Activated gamma-delta T cell (primary cell): ENCODE measurements around the gene KRTCAP3.
"Not testable (repeated sequence)": the region's sequence is repeated elsewhere in the genome, so short reads cannot be mapped to it uniquely, and the experiment has no call there.

ENCODE experiments used
- DNase-seq: peaks from one replicate; lab custom pipeline; 2025; lab: John Stamatoyannopoulos, UW
- total RNA-seq, 2 donors: gene quantifications; one replicate each; lab custom pipeline; 2026; lab: John Stamatoyannopoulos, UW

The KRTCAP3 gene, protein sequence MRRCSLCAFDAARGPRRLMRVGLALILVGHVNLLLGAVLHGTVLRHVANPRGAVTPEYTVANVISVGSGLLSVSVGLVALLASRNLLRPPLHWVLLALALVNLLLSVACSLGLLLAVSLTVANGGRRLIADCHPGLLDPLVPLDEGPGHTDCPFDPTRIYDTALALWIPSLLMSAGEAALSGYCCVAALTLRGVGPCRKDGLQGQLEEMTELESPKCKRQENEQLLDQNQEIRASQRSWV
- 4.8 to 7.3 reads per million in 2 donors for total RNA-seq

DNA sequence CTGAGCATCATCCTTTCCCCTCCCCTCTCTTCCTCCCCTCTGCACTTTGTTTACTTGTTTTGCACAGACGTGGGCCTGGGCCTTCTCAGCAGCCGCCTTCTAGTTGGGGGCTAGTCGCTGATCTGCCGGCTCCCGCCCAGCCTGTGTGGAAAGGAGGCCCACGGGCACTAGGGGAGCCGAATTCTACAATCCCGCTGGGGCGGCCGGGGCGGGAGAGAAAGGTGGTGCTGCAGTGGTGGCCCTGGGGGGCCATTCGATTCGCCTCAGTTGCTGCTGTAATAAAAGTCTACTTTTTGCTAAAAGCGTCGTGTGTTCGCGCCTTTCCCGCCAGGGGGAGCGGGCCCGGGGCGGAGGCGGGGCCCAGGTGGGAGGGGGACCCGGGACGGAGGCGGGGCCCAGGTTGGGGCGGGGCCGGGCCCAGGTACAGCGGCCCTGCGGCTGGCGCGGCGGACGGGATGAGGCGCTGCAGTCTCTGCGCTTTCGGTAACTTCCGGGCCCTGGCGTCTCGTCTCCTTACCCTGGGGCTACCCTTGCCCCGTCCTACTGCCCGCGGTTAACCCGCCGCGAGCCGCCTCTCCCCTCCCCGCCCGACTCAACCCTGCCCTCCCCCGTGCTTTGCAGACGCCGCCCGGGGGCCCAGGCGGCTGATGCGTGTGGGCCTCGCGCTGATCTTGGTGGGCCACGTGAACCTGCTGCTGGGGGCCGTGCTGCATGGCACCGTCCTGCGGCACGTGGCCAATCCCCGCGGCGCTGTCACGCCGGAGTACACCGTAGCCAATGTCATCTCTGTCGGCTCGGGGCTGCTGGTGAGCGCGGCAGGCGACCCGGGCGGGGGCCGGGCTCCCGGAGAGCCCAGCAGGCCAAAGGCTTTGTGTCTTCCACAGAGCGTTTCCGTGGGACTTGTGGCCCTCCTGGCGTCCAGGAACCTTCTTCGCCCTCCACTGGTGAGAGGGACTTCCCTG, at the start of gene KRTCAP3:
Gene KRTCAP3 (plus strand): TSS at position 424 of the 962 bp plus-strand sequence. CDS start 32 bp downstream, at position 456.
- DNase-seq: peak; percentile 22

DNA sequence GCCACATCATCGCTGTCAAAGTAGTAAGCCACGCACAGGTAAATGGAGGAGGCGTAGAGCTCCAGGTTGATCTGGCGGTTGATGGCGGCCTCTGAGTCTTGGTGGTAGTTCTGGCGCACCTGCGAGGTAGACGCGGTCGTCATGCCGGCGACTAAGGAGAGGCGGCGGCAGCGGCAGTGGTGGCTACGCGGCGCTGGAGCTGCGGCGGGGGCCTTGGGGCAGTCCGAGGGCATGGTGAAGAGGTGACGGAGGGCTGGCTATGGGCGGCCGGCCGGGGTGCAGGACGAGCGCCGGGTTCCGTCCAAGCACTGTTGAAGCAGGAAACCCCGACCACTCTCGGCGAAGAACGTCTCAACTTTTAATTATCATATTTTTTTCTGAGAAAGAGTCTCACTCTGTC, 49.0 kb upstream of the KRTCAP3 start:
- no peak for DNase-seq

DNA sequence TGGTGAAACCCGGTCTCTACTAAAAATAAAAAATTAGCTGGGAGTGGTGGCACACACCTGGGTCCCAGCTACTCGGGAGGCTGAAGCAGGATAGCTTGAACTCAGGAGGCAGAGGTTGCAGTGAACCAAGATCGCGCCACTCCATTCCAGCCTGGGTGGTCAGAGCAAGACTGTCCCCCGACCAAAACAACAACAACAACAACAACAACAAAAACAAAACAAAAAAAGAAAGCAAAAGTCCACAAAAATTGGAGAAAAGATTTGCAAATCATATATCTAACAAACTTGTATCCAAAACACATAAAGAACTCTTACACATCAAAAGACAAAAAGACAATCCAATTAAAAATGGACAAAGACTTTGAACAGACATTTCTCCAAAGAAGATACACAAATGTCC, 43.2 kb upstream of the KRTCAP3 start:
- no peak for DNase-seq

DNA sequence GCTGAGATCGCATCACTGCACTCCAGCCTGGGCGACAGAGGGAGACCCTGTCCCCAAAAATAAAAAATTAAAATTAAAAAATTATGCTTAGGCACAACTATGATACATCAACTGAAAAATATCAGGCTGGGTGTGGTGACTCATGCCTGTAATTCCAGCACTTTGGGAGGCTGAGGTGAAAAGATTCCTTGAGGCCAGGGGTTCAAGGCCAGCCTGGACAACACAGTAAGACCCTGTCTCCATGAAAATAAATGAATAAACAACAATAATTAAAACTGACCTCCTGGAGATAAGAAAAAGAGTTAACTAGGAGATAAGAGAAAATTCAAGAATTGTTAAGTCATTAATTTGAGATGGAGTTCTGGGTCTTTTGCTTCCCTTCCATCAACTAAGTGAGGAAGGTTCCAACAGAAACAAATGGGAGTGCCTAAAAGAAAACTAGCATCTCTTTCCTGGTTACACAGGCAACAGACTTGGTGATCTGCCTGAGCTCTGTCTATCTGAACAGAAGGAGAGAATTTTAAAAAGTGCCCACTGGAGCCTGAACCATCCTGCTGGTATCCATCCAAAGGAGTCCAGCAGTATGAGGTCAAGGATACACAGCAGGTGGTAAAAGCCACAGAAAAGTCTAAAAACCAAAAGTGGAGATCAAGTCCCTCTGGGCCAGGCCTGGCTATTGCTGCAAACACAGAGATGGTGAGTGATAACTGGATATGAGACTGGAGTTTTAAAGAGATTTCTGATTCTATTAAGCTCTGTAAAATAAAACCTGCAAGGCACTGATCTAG, 41.6 kb upstream of the KRTCAP3 start:
- no peak for DNase-seq

DNA sequence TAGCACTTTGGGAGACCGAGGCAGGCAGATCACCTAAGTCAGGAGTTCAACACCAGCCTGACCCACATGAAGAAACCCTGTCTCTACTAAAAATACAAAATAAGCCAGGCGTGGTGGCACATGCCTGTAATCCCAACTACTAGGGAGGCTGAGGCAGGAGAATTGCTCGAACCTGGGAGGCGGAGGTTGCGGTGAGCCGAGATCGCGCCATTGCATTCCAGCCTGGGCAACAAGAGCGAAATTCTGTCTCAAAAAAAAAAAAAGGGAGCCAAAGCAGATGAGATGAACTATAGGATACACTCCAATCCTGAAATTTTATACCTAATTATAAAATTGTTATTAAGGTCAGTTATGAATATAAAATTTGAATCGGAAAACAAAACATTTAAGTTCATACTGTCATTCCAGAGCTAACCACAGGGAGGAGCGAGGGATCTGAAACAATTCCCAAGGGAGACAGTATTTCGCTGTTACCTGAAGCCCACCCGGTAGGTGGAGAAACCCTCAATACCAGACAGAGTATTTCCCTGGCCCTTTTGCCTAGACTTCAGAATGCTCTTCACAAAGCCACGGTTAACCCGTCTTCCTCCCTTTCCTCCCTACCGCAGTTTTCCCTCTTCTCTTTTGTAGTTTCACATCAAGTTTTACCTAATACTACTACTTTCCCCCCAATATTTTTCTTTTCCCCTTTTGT, 34.2 kb upstream of the KRTCAP3 start:
- DNase-seq: no peak

DNA sequence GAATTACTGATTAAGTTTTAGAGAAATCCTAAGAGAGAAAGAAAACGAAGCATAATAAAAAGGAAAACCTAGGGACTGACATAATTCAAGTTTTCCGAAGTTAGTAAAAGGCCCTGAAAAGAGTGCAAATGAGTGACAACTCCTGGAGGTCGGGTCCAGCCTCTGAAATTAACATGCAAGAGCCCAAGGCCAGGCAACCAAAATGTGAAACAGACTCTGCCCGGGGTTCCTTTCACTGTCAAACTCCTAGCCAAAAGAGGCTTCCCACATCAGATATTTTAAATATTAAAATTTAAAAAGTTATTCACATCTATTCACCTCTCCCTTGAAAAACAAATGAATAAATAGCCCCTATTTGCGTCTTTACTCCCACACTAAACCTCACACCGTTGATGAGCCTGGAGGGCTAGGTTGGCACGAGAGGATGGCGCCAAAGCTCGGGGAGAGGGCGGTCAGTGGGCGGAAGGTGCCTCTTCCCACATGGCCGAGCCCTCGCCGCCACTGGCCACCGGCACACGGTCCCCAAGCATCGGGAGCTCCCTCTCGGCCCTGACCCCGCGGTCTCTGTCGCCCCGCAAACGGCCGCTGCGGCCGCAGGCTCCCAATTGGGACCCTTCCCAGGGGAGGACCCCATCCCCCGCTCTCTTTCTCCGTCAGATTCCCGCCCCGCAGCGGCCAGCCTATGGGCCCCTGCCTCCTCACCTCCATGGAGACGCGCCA, 33.4 kb upstream of the KRTCAP3 start:
- no peak for DNase-seq

DNA sequence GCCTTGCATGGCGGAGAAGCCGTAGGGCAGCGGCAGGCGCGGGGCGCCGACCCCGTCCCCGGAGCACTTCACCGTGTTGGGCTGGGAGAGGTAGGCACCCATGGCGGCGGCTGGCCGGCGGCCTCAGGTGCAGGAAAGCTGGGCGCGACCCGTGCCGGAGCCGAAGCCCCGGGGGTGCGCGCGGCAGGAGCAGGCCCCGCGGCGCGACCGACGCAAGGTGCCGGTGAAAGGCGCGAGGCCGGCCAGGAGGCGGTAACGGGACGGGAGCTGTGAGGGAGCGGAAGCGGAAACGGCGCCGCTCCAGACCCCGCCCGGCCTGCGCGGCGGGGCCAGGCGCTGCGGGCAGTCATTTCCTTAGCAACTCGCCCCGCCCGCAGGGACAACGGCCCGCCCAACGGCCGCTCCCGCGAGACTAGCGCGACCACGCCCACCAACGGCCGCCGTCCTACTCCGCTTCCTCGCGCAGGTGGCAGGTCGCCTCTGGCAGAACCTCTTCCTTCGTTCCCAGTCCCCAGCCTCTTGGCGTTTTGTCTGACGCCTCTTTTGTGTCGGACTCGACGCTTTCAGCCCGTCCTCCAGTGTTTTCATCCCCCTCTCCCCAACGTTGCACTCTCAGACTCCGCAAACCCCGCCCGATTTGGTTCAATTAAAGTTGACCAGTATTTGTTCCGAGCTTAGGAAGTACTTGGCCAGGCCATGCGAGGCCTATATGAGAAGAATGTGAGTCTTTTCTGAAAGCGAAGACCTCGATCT, 32.7 kb upstream of the KRTCAP3 start, which contains the start of gene PPM1G:
Gene PPM1G (minus strand): TSS at position 271 of the 753 bp plus-strand sequence. CDS start 169 bp downstream, at position 102.
- DNase-seq: peak; percentile 94

DNA sequence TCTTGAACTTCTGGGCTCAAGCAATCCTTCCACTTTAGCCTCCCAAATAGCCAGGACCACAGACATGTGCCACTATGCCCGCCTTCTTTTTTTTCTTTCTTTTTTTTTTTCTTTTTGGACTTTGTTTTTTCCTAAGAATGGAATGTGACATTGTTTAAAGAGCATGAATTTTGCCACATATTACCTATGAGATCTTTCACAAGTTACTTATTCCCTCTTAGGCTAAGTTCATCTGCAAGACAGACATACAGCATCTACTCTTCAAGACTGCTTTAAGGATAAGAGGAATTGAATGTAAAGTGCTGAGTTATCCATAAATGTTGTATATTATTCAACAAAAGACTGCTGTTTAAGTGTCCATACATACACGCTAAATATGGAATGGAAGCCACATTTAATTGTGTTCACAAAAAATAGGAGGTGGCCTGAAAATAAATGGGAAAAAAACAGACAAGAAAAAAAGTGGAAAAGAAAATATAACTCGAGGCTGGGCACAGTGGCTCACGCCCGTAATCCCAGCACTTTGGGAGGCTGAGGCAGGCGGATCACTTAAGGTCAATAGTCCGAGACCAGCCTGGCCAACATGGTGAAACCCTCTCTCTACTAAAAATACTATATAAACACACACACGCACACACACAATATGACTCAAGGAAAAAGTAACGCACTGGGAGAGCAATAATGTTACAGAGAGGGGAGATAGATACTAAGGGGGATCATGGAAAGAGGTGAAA, 29.6 kb upstream of the KRTCAP3 start:
- DNase-seq: no peak

DNA sequence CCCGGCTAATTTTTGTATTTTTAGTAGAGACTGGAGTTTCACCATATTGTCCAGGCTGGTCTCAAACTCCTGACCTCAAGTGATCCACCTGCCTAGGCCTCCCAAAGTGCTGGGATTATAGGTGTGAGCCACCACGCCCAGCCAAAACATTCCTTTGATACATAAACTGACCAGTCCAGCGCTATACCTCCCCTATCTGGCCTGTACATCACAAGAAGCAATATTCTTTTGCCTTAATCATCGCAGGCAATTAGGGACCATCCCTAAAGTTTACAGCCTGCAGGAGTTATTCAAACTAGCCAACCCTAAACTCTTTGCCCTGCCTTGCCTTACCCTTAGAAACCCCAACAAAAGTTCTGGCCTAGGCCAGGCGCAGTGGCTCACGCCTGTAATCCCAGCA, 26.0 kb upstream of the KRTCAP3 start:
- no peak for DNase-seq

DNA sequence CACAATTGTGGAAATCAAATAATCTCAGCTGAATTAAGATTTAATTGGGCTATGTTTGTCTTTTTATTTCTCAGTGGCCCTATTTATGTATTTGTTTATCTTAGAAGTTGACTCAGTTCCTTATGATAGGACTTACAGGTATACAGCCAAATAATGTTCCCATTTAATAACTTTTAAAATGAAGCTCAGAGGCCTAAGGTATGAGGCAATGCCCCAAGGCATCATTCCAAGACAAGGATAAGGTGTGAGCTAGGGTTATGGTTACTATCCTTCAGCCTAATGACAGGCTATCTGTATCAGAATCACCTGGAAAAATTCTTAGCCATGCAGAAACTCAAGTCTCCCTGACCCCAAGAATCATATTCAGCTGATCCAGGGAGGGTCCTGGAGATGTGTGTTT, 21.2 kb upstream of the KRTCAP3 start:
- DNase-seq: no peak

DNA sequence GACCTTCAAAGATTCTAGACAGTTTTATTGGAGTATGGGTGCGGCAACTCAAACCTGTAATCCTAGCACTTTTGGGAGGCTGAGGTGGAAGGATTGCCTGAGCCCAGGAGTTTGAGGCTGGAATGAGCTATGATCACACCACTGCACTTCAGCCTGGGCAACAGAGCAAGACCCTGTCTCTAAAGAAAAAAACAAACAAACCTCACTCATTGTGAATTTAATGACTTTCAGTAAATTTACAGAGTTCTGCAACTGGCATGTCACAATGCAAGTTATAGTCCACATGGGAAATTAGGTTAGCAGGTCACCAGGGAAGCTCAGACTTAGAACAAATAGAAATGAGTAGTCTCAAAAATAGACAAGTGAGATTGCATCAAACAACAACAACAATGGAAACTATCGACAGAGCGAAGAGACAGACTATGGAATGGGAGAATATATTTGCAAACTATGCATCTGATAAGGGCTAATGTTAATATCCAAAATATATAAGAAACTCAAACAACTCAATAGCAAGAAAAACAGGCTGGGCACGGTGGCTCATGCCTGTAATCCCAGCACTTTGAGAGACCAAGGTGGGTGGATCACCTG, 20.4 kb upstream of the KRTCAP3 start:
- DNase-seq: no peak

DNA sequence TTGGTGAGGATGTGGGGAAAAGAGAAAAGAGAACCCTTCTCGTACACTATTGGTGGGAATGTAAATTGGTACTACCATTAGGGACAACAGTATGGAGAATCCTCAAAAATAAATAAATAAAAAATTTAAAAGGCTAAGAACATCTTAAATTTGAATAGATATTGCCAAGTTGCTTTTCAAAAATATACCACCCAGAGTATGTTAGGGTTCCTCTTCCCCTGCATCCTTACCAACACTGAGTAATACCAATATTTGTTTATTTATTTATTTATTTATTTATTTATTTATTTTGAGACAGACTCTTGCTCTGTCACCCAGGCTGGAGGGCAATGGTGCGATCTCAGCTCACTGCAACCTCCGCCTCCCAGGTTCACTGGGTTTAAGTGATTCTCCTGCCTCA, 19.2 kb upstream of the KRTCAP3 start:
- DNase-seq: no peak

DNA sequence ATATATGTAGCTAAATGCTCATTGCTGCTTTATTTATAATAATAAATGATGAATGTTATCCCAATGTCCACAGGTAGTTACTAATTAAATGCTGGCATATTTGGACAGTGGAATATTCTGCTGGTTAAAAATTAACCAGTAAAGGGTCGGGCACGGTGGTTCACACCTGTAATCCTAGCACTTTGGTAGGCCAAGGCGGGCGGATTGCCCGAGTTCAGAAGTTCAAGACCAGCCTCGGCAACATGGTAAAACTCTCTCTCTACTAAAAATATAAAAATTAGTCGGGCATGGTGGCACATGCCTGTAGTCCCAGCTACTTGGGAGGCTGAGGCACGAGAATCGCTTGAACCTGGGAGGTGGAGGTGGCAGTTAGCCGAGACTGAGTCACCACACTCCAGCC, 17.1 kb upstream of the KRTCAP3 start:
- DNase-seq: not testable (repeated sequence)

DNA sequence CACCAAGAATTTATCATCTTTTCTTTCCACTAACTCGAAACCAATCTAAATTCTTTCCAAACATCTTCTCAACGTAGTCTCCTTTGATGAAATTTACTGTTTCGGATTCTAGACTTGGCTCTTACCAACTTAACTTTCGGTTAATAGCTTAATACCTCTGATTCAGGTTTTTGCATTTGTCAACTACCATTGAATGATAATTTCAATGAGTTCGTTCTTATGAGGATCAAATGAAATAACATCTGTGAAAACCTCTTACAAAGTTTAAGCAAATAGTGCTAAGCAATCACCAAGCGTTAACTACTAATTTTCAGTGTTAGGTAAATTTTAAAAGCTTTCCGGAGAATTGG, 14.3 kb upstream of the KRTCAP3 start:
- no peak for DNase-seq

DNA sequence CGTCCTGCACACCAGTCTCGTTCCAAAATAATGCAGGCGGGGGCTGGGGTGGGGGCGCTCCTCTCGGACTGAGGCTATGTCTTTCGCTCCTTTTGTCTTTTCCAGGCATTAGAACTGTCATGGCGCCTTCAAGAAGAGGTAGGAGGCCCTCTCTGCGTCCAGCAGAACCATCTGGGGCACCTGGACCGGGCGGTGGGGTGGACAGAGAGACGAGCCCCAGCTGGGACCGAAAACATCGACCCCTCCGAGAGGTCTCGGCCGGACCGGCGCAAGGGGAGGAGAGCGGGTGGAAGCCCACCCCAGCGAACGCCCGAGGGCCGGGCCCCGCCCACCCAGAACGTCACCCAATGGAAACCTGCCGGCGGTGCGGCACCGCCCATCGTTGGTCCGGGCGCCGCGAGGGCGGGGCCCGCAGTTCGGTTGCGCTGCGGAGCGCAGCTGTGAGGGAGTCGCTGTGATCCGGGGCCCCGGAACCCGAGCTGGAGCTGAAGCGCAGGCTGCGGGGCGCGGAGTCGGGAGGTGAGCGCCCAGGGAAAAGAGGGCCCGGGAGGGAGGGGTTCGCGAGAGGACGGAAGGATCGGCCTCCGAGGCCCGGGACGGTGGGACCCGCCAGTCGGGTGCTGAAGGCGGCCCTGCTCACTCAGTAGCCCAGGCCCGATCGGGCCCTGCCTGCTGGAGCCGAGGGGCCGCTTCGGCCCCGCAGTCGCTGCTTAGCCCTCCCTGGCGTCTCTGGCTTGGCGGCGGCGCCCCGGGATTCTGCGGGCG, 13.8 kb upstream of the KRTCAP3 start, which contains the start of gene NRBP1:
Gene NRBP1 (plus strand): TSS at position 419 of the 765 bp plus-strand sequence. CDS start 4,643 bp downstream, outside the sequence.
- peak; percentile 83 for DNase-seq

DNA sequence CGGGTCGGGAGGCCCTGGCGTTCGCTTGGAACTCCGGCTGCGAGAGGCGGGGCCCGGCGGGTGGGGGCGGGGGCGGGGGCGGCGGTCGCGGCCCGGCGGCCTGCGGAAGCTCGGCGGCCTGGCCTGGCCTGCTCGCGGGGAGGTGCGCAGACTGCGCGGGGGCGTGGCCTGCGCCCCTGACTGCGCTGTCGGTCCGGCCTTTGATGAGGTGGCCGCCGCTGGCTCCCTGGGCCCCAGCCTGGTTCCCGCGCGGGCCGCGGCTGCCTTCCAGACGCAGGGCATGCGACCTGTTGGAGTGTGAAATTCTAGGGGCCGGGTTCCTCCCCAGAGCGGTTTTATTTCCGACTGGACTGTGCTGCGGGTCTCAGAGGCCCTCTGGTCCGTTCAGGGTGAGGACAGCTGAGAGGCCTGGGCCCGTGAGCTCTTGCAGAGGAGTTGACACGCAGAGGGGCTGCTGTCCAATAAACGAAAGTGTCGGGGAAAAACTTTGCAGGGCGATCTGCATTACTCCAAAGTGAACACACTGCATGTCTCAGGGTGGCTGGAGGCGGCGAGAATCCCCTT, 13.1 kb upstream of the KRTCAP3 start:
- DNase-seq: peak; percentile 67

DNA sequence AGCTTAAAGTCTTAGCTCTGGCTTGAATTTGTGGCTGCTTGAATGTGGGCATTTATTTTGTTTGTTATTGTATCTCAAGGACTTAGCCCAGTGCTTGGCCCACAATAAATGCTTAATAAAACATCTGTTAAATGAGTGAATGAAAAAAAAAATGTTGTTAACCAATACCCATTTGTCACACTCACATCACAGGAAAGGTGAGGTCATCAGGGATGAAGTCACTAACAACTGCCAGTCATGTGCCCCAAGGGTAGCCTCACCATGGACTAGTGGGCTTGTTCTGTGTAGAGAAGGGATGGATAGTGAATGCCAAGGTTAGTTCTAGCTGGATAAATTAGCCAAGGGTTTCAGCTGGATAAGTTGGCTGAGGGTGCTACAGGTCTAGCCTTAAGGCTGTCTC, 10.8 kb upstream of the KRTCAP3 start:
- no peak for DNase-seq

DNA sequence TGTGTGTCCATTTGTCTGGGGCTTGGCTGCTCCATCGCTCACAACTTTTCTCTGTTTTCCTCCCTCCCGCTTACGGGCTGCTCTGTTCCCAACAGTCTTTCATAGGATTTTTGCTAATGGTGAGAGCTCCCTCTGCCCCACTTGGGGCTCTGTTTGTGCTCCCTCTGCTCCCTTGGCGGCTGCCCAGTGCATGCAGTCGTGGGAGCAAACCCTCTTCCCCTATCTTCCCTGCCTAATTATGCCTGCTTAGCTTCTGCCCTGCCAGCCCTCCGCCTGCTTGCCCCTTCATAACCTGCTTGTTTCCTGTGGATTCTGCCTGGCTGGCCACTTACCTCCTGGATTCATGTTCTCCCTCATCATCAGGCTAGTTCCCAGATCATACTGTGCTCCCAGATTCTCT, 6.6 kb upstream of the KRTCAP3 start:
- no peak for DNase-seq
